CD4-positive, alpha-beta T cell treated with Interferon alpha-2 for 1 hour (primary cell): ENCODE results near the gene SLC25A21.

Source experiments
- DNase-seq, 2 donors: peaks; one replicate each; pipeline ENCODE4 v3.0.0-alpha.2; 2020 to 2022

Gene SLC25A21

GRCh38 chr14:36676236-36676635 is 496.2 kb downstream of the SLC25A21 start:
- no peak for DNase-seq

DNA sequence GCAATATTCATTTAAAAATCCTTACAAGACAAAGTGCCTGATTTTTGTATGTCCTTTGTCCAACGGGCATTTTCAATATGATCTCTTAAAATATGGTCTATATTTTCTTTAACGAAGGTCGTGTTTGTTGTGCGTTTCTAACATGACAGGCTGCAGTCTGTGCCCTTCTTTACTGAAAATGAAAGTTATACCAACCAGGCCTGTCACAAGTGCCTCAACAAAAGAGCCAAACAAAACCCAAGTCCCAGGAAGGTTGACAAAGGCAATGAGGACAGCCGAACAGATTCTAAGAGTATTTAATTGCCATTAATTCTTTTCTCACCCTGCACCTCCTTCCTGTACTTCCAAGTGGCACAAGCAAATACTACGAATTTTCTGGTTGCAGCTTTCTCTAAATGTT is 496.8 kb downstream of the SLC25A21 start:
- no peak for DNase-seq

DNA sequence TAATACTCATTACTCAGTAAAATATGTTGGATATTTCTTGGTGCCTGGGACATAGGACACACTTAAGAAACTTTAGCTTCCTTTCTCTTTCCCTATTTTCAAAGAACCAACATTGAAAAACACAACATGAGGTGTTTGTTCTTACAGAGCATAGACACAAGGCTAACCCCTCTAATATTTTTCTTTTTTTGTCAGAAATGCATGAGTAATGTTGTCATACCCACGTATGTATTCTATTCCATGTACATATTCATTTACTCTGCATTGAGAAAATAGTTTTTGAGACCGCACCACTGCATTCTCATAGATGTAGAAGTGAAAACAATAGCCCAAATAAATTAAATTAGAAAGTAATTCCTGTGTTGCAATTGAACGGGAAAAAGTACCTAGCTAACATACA is 497.7 kb downstream of the SLC25A21 start:
- DNase-seq = no peak

GRCh38 chr14:36672095-36672494 is 500.3 kb downstream of the SLC25A21 start:
- no peak for DNase-seq

DNA sequence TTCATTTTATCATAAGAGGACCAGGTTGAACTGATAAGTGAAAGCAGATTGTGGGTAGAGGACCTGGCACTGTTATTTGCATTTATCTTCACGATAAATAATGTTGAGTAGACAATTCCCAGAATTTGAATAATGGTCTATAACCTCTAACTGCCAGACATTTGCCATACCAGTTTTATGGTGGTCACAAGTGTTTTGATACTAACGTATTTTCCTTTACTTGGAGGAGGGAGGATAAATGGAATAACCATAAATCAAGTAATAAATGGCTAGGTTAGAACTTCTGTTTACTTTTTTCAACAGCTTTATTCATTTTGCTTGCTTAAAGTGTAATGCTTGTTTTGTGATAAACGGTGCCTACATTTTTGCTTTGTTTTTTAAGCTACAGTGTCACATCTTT is 501.3 kb downstream of the SLC25A21 start:
- DNase-seq = no peak

DNA sequence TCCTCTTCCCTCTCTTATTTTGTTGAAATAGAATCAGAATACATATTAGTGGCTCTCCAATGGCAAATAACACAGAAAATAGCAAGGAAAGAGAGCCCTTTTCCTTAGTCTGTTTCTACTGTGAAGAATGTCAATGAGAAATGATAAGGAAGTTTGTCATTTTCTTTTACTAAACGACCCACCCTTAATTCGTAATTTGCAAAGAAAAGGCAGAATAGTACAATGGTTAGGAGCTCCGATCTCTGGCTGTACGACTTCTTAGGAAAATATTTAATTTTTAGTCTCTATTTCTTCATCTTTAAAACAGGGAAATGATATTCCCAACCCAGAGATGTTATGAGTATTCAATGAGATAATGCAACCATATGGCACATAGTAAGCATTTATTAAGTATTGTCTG is 504.7 kb downstream of the SLC25A21 start:
- DNase-seq = no peak

GRCh38 chr14:36666416-36667206 is 505.8 kb downstream of the SLC25A21 start:
- DNase-seq = no peak

DNA sequence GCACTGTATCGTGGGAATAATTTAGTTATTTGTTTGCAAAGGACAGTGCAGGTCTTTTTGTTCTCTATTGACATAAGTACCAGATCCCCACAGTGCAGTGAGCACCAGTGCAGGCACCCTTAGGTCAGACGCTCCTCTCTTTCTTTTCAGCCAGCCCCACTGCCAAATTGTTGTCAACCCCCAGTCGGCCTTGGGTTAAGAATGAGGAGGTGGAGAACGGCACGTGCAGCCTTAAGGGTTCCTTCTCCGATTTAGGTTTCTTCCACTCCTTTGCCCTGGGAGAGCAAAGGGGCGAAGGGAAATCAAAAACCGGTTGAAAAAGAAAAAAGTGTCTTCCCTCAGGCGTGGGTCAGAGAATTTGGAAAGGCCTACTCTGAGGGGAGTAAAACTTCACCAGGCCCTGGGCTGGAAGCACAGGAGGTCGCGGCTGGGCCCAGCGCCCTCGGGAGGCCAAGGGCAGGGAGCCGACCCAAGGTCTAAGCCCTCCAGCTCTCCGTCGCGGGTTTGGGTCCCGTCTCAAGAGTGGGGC is 506.5 kb downstream of the SLC25A21 start:
- no peak for DNase-seq

- no peak for DNase-seq
Observed at GRCh38 chr14:36664322-36665193, 507.8 kb downstream of the SLC25A21 start.

- DNase-seq = no peak
Observed at GRCh38 chr14:36663404-36664321, 508.7 kb downstream of the SLC25A21 start.

DNA sequence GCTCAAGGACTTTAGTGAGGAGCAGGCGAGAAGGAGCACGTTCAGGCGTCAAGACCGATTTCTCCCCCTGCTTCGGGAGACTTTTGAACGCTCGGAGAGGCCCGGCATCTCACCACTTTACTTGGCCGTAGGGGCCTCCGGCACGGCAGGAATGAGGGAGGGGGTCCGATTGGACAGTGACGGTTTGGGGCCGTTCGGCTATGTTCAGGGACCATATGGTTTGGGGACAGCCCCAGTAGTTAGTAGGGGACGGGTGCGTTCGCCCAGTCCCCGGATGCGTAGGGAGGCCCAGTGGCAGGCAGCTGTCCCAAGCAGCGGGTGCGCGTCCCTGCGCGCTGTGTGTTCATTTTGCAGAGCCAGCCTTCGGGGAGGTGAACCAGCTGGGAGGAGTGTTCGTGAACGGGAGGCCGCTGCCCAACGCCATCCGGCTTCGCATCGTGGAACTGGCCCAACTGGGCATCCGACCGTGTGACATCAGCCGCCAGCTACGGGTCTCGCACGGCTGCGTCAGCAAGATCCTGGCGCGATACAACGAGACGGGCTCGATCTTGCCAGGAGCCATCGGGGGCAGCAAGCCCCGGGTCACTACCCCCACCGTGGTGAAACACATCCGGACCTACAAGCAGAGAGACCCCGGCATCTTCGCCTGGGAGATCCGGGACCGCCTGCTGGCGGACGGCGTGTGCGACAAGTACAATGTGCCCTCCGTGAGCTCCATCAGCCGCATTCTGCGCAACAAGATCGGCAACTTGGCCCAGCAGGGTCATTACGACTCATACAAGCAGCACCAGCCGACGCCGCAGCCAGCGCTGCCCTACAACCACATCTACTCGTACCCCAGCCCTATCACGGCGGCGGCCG is 509.6 kb downstream of the SLC25A21 start:
- DNase-seq = no peak

DNA sequence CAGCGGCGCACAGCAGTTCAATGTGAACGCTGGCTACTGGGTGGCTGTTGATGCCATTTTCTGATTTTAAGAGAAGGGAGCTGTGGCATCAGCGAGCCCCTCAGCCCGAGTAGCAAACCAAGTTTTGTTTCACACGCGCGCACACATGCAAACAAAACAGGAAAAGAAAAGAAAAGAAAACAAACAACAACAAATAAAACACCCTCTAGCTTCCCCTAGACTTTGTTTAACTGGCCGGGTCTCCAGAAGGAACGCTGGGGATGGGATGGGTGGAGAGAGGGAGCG is 510.2 kb downstream of the SLC25A21 start:
- no peak for DNase-seq

DNA sequence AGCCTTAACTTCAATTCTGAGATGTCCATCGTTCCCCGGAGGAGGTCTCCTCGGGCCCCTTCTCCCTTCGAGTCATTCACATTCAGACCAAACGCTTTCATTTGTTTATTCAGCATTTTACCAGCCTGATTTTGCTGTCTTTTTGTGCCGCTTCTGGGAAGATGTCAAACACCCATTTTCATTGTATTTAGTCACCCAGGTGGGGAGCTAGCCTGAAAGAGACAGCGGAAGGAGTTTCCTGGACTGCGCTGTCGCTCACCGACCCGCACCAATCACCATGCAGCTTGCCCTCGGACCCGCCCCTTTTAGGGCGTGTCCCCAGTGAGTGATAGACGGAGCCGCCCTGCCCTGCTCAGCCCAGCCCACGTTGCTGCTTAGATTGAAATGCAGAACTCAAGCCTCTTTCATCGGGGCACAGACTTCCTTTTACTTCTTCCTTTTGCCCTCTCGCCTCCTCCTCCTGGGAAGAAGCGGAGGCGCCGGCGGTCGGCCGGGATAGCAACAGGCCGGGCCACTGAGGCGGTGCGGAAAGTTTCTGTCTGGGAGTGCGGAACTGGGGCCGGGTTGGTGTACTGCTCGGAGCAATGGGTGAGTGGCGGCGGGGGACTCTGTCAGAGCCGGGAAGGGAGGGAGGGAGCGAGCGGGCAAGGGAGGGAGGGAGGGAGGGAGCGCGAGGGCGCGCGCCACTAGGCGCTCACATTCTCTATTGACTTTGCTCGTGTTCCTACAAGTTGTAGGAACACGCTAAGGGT is 510.7 kb downstream of the SLC25A21 start, which contains the start of gene PAX9:
Gene PAX9 (plus strand): TSS at position 355 of the 752 bp plus-strand sequence. CDS start 230 bp downstream, at position 585.
- peak in 1 of 2 donors; percentile 43 for DNase-seq

- DNase-seq = no peak
Observed at GRCh38 chr14:36660736-36661505, 511.5 kb downstream of the SLC25A21 start.

- no peak for DNase-seq
Observed at GRCh38 chr14:36659822-36660735, 512.3 kb downstream of the SLC25A21 start.

DNA sequence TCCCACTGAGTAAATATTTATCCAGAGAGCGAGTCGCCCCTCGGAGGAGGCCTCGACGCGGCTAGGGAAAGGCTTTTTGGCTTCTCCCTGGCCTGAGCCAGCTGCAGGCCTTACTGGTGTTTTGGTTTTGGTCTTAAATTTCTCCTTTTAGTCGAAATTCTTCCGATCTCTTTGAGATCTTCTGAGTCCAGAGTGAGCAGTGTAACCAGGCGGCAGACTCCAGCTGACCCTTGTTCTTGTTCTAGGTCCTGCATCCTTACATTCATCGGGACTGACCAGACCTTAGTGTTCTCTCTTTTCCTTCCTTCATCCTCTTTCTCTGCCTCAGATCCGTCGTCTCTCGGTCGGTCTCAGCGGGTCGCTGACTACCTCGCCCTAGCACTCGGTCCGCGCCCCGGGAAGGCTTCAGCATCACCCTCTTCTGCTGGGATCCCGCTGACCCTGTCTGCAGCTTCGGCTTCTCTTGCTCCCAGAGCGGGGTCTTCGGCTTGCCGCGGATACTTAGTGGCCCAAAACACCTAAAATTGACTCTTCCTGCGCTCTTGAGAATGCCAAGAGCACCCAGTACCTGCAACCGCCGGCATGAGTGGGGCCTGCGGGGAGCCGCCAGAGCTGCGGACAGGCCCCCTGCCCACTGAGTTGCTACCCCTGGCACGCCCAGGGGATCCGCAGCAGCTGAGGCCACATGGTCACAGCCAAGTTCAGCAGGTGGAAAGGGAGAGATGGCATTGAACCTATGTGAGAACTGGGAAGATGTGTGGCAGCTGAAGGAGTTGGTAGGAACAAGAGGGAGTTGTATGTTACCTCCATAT is 513.2 kb downstream of the SLC25A21 start:
- no peak for DNase-seq

DNA sequence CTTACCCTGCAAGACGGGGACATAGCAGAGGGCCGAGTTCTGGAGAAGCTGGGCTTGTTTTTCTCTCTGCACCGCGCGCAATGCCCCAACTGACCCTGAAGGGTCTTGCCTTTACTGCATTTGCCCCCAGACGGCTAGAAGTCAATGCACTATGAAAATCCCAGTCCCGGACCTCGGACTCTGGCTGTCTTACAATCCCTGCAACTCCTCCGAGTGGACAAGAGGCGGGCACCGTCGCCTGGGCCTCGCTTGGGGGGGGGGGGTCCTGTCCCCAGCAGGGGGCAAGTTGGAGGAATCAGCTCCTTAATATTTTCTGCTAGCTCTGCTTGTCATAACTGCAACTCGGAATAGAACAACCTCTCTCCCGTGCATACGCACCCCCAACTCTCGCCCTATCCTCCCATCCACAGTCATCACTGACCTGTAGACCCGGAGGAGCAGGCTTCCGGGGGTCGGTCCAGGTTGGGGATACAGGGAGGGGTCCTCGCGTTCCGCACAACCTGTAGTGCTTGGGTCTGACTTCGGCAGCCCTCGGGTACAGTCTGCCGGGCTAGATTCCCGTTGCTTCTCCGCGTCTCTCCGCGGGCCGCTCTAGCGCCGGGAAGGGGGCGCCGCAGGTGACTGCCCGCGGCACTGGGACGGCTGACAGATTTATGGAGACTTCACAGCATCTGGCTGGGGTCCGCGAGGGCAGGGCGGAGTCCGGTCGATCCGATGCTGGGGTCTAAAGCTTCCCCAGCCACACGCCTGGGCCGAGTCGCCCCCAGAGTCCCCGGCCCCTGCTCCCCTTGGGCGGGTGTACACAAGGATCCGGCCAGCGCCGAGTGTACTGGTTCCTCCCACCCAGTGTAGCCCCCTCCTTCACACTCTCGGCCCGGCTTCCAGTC is 514.0 kb downstream of the SLC25A21 start:
- no peak for DNase-seq
